Tibial artery (tissue), 4 donors: Measurements from ENCODE around the gene SP6.

Source experiments
- DNase-seq, 2 donors: peaks; one replicate each; pipeline ENCODE4 v3.0.0-alpha.2; 2019
- H3K27ac ChIP-seq, 2 donors: fragments of 200-600 bp; sonication (generic) in 1 of 2; 1 replicate in 1 of 2; 2 replicates in 1 of 2; pipeline ENCODE4 v1.5.1; 2018 to 2019; ENCODE audit warnings: mild to moderate bottlenecking in 1 of 2
- H3K27me3 ChIP-seq, 2 donors: fragments of 200-600 bp; sonication (generic) in 1 of 2; one replicate each; pipeline versions ENCODE4 v1.5.1 to v1.6.0; 2016 to 2019
- H3K36me3 ChIP-seq, 3 donors: fragments of 200-600 bp; sonication (generic) in 2 of 3; one replicate each; pipeline ENCODE4 v1.5.1; 2016 to 2019; ENCODE audit warnings: mild to moderate bottlenecking in 2 of 3
- H3K4me1 ChIP-seq, 4 donors: fragments of 200-600 bp; sonication (generic) in 2 of 4; 1 replicate in 3 of 4; 2 replicates in 1 of 4; pipeline ENCODE4 v1.5.1; 2016 to 2019
- H3K4me3 ChIP-seq, 2 donors: fragments of 200-600 bp; sonication (generic) in 1 of 2; 1 replicate in 1 of 2; 2 replicates in 1 of 2; pipeline ENCODE4 v1.5.1; 2018 to 2019; ENCODE audit warnings: mild to moderate bottlenecking in 2 of 2
- H3K9me3 ChIP-seq, 3 donors: fragments of 200-600 bp; sonication (generic) in 1 of 3; one replicate each; pipeline ENCODE4 v1.5.1; 2016 to 2019
- CTCF ChIP-seq, 2 experiments: fragments of 200-600 bp in 1 of 2; fragments of 450-650 bp in 1 of 2; IDR thresholded peaks; one replicate each; pipeline ENCODE4 v1.5.1; 2017 to 2019; ENCODE audit warnings: antibody characterized with exemption in 2 of 2, mild to moderate bottlenecking in 1 of 2, moderate library complexity in 1 of 2
- intact Hi-C: fragments of 100-400 bp; cut with DNase I; formaldehyde crosslinking; loops from one replicate; pipeline ENCODE4 v1.15.0; 2023; ENCODE audit warnings: low total_unique reads

SP6 gene

GRCh38 chr17:47889734-47890529 lies 39.0 kb upstream of the SP6 start:
- H3K4me3 ChIP-seq: no peak overlapping the region
- intact Hi-C loops: loop anchor here (2.0 to 10.0 kb wide), 2 partner anchors 49 to 75 kb away; partner anchors contain the start of gene SCRN2
- H3K27ac ChIP-seq: no peak overlapping the region
- no peaks in the 10 kb centered on the region for H3K9me3 ChIP-seq
- peak; percentile 93 to 95 for TF ChIP-seq CTCF (IDR thresholded peaks at IDR 0.05)
- no peaks in the 10 kb centered on the region for H3K27me3 ChIP-seq
- peak; percentile 84 to 89 for DNase-seq
- no peaks in the 10 kb centered on the region for H3K36me3 ChIP-seq
- H3K4me1 ChIP-seq: peaks cover 0 to 15% (median 7%) of the 10 kb centered on the region in 4 donors

- Histone ChIP-seq H3K9me3 (no peaks in the 10 kb centered on the region), H3K36me3 (no peaks in the 10 kb centered on the region), H3K27ac (no peak overlapping the region), H3K4me3 (no peak overlapping the region), H3K27me3 (no peaks in the 10 kb centered on the region), H3K4me1 (peaks cover 0 to 10% (median 0%) of the 10 kb centered on the region in 4 donors)
- no peak for TF ChIP-seq CTCF (IDR thresholded peaks at IDR 0.05)
- intact Hi-C loops: loop anchor here (10.0 kb wide), 1 partner anchor 77 kb away; no protein-coding TSS in a partner anchor
- DNase-seq: no peak
Measured at GRCh38 chr17:47888293-47888692, 37.3 kb upstream of the SP6 start.

GRCh38 chr17:47884905-47885730 lies 34.2 kb upstream of the SP6 start:
- Histone ChIP-seq H3K27me3 (no peaks in the 10 kb centered on the region), H3K4me3 (no peak overlapping the region), H3K4me1 (peaks cover 0 to 26% (median 0%) of the 10 kb centered on the region in 4 donors), H3K27ac (no peak overlapping the region), H3K9me3 (no peaks in the 10 kb centered on the region), H3K36me3 (no peaks in the 10 kb centered on the region)
- intact Hi-C loops: loop anchor here (10.0 kb wide), 1 partner anchor 80 kb away; no protein-coding TSS in a partner anchor
- DNase-seq: no peak
- TF ChIP-seq CTCF (IDR thresholded peaks at IDR 0.05): no peak

GRCh38 chr17:47884427-47884740 lies 33.4 kb upstream of the SP6 start:
- Histone ChIP-seq H3K4me3 (no peak overlapping the region), H3K27ac (no peak overlapping the region), H3K27me3 (no peaks in the 10 kb centered on the region), H3K9me3 (no peaks in the 10 kb centered on the region), H3K36me3 (no peaks in the 10 kb centered on the region), H3K4me1 (peaks cover 0 to 22% (median 0%) of the 10 kb centered on the region in 4 donors)
- TF ChIP-seq CTCF (IDR thresholded peaks at IDR 0.05): no peak
- DNase-seq: no peak
- intact Hi-C loops: loop anchor here (10.0 kb wide), 1 partner anchor 80 kb away; no protein-coding TSS in a partner anchor

GRCh38 chr17:47883589-47884426 lies 32.8 kb upstream of the SP6 start:
- Histone ChIP-seq H3K36me3 (no peaks in the 10 kb centered on the region), H3K9me3 (no peaks in the 10 kb centered on the region), H3K27me3 (peaks cover 0 to under 1% of the 10 kb centered on the region in 2 donors), H3K27ac (no peak overlapping the region), H3K4me3 (no peak overlapping the region), H3K4me1 (peaks cover 0 to 22% (median 0%) of the 10 kb centered on the region in 4 donors)
- no peak for DNase-seq
- TF ChIP-seq CTCF (IDR thresholded peaks at IDR 0.05): no peak
- intact Hi-C loops: loop anchor here (10.0 kb wide), 1 partner anchor 81 kb away; no protein-coding TSS in a partner anchor
